KBM-7 (cell line): ENCODE results near the gene RPL18.
A peak's percentile ranks its signal among the peaks of the same experiment; 100 is the strongest.

ENCODE experiments used
- DNase-seq: peaks from one replicate; pipeline ENCODE4 v3.0.0-alpha.2; 2015
- in situ Hi-C: fragments of 300-500 bp; cut with MboI; formaldehyde crosslinking; loops from 2 replicates; pipeline ENCODE4 v1.14.3; 2020; ENCODE audit warnings: low sequenced_read_pairs, low pct_unique_long_range_greater_than_20kb, mixed read lengths

RPL18 gene

DNA sequence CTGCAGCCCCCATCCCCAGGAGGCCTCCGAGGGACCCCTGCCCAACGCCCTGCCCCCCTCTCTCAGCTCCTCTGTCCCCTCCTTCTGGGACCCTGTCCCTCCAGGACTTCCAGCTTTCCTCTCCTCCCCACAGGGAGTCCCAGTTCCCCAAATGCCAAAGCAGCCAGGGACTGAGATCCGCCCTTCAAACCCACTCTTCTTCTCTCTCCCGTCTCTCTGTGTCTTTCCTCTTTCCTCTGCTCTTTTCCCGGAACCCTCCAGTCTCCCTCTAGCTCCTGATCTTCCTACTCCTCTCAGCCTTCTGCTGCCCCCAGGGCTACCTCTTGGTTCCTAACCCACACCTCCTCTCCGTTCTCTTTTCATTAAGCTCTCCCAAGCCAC, 26.6 kb upstream of the RPL18 start:
- in situ Hi-C loops = no loop called here
- DNase-seq = no peak

DNA sequence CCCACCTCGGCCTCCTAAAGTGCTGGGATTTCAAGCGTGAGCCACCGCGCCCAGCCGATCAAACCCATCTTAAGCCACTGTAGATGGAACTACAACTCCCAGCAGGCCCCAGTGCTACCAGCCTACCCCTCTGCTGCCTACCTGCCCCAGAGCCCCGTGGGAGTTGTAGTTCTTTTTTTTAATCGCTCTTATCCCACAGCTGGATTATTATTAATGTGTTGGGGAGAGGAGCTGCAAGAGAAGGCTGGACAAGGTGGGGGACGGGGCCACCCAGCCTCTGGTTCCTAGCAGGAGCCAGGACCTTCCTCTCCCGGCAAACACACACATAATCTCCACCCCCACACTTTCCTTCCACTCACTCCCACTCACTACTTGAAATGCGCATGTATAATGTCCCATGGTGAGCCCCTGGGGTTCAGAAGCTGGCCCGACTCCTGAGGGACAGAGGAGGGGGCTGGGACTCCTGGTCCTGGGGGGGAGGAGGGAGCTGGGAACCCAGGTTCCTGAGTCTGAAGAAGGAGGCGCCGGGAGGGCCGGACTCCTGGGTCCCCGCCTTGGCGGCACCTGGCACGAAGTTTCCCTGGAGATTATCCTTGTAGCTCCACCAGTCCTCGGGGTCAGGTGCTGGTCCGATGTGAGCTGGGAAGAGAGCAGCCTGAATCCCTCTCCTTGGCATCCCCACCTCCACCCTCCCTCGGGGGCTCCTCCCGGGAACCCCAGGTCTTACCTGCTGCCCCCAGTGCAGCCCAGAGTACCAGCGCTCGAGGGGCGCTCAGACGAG, 26.1 kb upstream of the RPL18 start:
- peak; percentile 82 for DNase-seq
- in situ Hi-C loops = no loop called here

DNA sequence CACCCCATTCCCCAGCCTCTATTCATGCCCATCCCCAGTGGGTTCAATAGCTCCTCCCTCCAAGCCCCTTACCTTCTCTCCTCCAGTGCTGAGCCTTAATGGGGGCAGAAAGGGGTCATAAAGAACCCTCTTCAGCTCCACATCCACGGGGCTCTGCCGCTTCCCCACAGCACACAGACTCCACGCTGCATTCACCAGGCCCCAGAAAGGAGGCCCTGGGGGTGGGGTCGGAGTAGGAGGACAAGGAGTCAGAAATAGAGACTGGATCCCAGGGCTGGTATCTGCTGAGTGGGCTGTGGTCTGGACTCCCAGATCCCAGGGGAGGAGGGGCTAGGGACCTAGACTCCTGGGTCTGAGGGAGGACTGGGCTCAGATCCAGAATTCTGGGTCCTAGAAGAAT, 25.4 kb upstream of the RPL18 start:
- in situ Hi-C loops = no loop called here
- DNase-seq = no peak

DNA sequence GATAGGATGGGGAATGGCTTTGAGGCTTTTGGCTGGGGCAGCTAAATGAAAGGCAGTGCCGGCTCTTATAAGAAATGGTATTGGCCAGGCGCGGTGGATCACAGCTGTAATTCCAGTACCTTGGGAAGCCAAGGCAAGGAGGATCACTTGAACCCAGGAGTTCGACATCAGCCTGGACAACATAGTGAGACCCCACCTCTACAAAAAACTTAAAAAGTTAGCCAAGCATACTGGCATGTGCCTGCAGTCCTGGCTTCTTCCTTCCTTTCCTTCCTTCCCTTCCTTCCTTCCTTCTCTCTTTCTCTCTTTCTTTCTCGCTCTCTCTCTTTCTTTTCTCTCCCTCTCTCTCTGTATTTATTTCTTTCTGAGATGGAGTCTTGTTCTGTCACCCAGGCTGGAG, 23.9 kb upstream of the RPL18 start:
- DNase-seq = no peak
- in situ Hi-C loops = no loop called here

DNA sequence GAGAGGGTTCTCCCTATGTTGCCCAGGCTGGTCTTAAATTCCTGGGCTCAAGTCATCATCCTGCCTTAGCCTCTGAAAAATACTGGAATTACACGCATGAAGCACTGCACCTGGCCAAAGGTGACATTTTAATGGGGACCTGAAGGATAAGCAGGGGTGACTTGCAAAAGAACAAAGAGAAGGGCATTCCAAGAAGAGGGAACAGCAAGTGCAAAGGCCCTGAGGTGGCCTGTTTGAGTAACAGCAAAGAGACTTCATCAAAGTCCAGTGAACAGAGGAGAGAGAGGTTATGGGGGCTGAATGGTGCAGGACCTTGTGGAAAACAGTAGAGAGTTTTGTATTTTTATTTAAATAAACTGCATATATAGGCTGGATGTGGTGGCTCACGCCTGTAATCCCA, 22.9 kb upstream of the RPL18 start:
- in situ Hi-C loops = no loop called here
- no peak for DNase-seq

DNA sequence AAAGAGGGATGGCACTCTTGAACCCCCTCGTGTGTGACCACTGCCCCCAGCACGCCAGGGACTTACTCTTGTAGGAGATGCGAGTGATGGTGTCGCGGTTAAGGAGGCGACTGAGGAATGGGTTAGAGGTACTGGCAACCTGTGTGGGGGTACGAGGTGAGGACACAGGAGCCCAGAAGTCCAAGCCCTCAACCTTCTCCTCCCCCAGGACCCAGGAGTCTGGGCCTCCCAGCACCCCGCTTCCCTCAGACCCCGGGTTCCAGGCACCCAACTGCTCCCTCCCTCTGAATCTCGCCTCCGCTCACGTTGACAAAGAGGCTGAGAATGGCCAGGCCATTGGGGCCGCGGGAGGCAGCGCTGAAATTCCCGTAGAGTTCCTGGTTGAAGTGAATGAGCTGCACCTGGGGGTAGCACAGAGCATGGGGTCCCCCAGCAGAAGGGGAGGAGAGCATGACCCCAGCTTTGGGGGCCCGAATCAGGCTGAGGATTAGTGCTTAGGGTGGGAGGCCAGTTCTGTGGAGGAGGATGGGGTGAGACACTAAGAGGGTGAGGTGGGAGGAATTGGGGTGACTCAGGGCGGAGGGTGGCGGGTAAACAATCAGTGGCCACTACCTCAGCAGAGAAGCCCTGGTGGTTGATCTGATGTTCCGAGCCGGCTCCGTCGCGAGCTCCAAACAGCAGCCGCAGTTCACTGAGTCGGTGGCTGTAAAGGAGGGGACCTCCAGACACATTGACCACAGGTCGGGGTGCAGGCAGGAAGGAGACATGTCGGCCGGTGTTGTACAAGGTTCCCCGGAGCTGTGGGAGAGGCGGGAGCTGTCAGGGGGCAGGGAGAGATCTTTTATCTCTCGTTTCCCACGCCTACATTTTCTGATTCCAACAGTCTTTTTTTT, 20.8 kb upstream of the RPL18 start:
- in situ Hi-C loops = no loop called here
- no peak for DNase-seq

DNA sequence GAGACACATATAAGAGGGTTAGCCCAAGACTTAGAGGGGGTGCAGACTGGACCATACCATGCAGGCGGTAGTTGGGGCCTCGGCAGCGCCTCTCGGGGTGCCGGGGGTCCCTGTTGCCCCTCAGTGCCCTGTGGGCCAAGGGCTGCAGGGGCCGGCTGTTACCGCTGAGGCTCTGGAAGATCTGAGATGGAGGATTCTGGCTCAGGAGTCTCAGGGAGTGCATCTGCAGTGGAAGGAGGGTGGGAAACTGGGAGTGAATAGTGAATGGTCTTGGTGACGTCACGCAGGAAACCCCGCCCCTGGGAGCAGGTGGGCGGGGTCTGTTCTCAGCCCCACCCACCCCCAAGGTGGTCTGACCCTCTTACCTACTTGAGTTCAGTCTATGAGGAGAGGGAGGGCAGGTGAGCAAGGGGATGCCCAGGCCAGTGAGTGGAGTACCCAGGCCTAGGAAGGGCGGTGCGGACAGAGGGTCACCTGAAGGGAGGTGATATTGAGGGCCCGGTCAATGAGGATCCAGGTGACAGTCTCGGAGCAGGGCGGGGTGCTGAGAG, 19.9 kb upstream of the RPL18 start:
- no peak for DNase-seq
- in situ Hi-C loops = no loop called here

DNA sequence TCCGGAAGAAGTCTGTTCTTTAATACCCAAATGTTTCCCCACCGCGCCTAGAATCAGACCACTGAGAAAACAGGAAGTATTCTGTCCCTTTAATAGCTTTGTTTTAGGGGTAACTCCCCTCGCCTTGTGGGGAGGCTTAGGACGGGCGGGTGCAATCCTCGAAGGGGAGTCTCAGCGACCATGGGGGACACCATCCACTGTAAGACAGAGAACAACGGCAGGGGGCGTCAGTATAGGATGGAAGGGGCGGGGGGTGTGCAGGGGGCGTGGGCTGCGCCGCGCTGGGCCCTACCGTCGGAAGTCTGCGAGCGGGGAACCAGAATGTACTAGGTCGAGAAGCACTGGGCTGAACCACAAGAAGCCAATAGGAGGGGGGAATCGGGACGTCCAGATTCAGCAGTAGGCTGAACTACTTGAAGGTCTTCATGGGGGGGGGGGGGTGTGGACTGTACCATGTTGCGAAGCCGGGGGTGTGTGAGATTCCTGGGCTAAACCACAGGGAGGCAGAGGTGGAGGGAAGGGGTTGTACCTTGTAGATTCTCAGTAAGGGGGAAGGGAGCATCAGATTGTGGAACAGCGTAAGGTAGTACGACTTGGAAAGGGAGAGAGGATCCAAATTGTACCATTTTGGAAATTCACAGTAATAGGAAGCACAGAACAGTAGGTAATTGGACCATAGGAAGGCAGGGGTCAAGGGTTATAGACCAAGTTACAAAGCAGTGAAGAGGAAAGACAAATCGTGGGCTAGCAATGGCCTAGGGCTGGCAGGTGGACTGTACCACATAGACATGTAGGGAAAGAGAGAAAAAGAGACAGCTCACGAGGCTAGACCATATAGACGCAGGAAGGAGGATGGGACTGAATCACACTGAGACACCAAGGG, 19.2 kb upstream of the RPL18 start:
- in situ Hi-C loops = no loop called here
- peak; percentile 89 for DNase-seq

DNA sequence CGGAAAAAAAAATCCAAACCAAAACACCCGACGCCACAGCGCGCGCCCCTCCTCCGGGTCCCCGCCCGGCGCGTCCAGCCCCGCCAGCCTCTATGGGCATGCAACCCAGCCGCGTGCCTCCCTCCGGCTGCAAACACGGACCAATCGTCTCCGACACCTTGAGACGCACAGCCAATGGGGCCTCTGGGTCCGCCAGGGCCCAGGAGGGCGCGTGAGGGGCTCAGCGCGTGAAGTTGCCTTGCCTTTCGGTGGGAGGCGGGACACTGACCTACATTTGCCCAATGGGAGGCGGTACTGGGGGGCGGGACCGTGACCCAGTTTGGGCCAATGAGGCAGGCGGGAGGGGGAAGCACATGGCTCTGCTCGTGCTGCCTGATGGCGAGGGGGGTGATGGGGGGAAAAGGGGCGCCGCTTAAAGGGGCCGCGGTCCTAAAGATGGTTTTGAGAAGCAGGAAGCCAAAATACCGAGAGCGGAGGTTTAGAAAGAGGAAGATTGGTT, 18.5 kb upstream of the RPL18 start:
- in situ Hi-C loops = no loop called here
- DNase-seq = peak; percentile 99

DNA sequence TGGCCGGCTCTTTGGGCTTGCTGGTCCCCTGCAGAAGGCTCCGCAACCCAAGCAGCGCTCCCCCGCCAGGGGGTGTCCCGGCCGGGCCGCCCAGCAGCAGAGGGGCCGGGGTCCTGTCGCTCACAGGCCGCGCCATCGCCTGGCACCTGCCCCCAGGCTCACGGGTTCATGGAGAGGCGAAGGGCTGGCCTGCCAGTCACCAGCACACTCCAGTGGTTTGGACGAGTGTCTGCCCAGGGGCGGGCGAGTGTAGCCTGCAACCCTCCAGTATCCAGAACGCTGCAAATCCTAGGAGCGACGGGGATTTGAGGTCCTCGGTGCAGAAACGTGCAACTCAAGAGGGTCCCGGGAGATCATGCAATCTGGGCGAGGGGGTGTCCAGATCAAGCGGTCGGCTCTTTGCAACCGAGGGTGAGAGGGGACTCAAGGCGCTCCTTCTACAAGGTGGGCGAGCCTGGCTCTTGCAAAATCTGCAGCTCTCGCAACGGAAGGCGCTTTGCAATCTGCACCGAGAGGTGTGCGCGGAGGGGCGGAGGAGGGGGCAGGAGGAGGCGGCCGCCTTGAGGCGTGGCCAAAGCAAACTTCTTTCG, 18.0 kb upstream of the RPL18 start, which contains the start of gene DBP:
TSS of gene DBP (minus strand) at position 521 of the 590 bp plus-strand sequence. CDS start at position 136, 385 bp downstream.
- in situ Hi-C loops = no loop called here
- DNase-seq = no peak

DNA sequence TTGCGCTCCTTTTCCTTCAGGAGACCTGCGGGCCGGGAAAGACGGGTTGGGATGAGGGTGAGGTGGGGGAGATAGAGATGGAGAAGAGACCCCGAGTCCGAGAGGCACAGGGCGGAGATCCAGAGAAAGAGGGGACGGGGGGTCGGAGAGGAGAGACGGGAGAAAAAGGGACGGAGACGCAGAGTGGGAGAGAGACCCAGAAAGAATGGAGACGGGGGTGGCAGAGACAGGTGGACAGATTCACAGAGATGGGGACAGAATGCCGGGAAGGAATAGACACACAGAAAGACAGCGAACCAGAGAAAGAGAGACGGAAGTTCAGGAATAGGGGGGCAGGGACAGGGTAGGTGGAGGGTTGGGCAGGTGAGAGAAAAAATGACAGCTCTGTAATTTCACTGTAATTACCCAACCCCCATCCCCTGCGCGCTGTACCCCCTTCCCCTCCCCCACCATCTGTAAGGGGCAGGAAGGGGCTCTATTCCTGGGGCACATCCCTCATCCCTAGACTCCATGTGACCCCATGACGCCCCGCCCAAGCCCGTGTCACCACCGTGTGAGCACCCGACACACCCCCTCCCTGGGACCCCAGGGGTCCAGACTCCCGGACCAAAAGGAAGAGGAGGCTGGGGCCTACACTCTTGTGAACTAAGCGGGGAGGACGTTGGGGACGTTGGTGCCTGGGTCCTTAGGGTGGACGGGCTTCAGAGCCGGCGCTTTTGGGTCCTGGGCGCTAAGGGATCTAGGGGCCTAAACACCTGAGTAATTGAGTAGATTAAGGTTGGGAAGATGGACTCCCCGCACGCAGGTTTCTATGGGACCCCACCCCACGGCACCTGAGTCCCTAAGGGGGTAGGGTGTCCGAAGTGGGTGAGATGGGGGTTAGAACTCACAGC, 17.2 kb upstream of the RPL18 start:
- peak; percentile 21 for DNase-seq
- in situ Hi-C loops = no loop called here

DNA sequence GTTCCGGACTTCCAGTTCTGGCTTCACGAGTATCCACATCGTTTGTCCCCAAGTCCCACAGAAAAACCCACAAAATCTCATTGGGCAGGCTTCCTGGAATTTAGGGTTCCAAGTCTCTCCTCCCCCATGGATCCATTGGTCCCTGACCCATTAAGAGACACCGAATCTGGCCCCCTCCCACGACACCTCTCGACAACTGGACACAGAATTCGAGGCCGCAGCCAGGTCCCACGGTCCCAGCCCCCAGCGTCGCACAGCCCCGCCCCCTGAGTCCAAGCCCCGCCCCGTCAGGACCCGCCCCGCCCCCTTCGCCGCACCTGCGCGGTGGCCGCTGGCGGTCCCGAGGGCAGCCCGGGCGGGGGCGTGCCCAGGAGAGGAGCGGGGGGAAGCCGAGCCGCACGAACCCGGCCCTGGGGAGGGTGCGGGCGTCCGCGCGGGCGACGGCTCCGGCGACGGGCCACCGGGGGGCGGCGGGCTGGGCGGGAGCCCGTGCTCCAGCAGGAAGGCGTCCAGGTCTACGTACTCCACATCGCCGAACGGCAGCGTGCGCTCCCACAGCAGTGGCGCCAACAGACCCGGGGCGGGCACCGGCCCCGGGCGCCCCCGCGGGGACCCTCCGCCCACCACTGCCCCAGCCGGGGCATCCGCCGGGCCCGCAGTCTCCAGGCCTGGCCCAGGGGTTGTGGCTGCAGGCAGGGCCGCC, 16.4 kb upstream of the RPL18 start:
- peak; percentile 66 for DNase-seq
- in situ Hi-C loops = no loop called here

DNA sequence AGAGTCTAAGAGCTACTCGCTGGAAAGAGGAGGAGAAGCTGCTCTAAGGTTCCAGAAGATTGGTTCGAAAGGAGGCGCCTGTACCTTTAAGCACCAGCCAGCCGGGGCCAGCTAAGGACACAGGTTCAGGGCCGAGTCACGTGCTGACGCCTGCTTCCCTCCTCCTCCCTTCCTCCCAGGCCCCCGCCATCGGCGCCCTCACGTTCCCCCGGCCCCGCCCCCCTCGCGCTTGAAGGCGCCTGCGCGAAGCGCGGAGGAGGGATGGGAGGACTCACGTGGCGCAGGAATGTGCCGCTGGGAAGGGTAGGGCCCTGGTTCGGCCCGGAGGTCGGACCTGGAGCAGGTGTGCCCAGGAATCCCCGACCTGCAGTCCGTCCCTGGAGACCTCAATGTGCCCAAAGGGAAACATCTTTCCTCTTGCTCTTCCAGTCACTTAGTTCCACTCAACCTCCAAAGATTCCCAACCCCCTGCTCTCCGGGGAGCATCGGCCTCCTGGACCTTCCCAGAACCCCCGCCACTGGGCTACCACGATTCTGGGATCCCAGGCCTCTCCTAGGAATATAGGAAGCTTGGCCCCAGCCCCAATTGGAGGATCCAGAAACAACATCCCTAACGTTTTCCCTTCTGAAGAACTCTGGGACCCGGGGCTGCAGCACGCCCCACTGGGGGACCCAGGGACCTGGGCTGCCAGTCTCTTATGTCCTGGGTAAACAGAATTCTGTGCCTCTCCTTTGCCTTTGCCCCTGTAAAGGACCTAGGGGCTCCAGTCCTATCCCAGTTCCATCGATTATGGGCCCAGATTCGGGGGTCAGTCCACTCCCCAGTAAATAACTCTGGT, 15.7 kb upstream of the RPL18 start:
- peak; percentile 97 for DNase-seq
- in situ Hi-C loops = no loop called here

DNA sequence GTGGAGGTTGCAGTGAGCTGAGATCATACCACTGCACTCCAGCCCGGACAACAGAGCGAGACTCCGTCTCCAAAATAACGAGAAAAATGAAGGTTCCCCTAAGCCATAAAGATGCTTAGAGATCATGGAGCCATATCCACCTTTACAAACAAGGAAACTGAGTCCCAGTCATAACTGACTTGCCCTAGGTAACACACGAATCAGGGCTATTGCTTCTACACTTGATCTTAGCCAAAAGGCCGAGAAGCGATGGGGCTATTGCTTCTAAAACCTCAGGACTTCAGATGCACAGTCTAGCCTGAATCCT, 15.0 kb upstream of the RPL18 start:
- in situ Hi-C loops = no loop called here

DNA sequence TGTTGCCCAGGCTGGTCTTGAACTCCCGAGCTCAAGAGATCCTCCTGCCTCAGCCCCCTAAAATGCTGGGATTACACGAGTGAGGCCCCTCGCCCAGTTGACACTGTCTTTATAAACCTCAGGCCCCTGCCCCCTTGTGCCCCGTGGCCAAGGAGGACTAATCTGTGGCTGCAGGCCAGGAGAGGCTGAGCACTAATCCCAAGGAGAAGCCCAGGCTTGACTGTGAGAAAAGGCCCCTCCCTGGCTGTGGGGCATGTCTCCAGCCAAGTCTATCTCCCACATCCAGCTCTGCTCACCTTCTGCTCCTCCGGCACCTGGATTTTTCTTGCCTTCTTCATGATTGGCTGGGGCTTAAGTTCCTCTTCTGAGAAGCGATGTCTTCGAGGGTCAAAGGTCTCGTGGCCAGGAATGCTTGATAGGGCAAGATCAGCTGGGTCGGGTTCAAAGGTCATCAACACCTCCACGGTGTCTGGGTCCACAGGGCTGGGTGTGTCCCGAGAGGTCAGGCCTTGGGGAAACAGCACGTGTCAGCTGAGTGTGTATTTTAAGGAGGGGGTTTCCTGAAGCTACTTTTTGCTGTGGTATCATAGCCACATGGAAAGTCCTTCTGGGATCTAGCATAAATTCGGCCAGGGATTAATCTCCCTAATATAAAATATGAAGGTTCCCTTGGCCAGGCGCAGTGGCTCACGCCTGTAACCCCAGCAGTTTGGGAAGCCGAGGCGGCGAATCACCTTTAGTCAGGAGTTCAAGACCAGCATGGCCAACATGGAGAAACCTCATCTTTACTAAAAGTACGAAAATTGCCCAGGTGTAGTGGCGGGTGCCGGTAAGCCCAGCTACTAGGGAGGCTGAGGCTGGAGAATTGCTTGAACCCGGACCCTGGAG, 14.4 kb upstream of the RPL18 start:
- DNase-seq = no peak
- in situ Hi-C loops = no loop called here

More for the DNA sequence above, 15.0 kb upstream of the RPL18 start:
- DNase-seq = no peak
